ENCODE measurements around the gene SETD3.

- no peak for TF ChIP-seq CTCF (IDR thresholded peaks at IDR 0.05)
- no peak for TF ChIP-seq POLR2A (IDR thresholded peaks at IDR 0.05)
These were observed 95.9 kb downstream of the SETD3 start for GRCh38 chr14:99384450-99385417.
